ENCODE results near the gene MIB1. TPM values are rescaled to one million over a fixed set of nuclear protein-coding genes. Genes with fewer than 3 reads are reported as not detected.
A peak's percentile ranks its signal among the peaks of the same experiment; 100 is the strongest.

Gene MIB1
- total RNA-seq, 1 experiment from 2014 or later = 70.5 TPM

GRCh38 chr18:21798126-21798525 lies 57.5 kb downstream of the MIB1 start:
- no peaks in the 10 kb centered on the region for H3K4me1 ChIP-seq (ENCODE audit: insufficient read depth, low read length, poor library complexity, severe bottlenecking)
- intact Hi-C loops (cut with micrococcal nuclease; ENCODE audit: unreplicated experiment) = no loop called here
- POLR2A ChIA-PET (ENCODE audit: low non-redundant PET) = no interaction called here
- DNase-seq (ENCODE audit: low spot score) = no peak
- peaks cover 20% of the 10 kb centered on the region for H3K36me3 ChIP-seq (ENCODE audit: insufficient read depth, low read length, poor library complexity, severe bottlenecking)
- no peaks in the 10 kb centered on the region for H3K27me3 ChIP-seq (replicated peaks; ENCODE audit: insufficient read depth, low read depth, low read length, poor library complexity)
- no peak overlapping the region for H3K27ac ChIP-seq (ENCODE audit: low read depth, low read length, poor library complexity, severe bottlenecking)
- H3K9me3 ChIP-seq (ENCODE audit: low read depth, low read length, poor library complexity, severe bottlenecking) = no peaks in the 10 kb centered on the region
- CTCF ChIA-PET = no interaction called here
- H3K4me3 ChIP-seq (ENCODE audit: low read depth, low read length, poor library complexity, severe bottlenecking) = no peak overlapping the region
- no TSS peak for BruUV-seq (replicated peaks)
- TF ChIP-seq, protein P1, sequence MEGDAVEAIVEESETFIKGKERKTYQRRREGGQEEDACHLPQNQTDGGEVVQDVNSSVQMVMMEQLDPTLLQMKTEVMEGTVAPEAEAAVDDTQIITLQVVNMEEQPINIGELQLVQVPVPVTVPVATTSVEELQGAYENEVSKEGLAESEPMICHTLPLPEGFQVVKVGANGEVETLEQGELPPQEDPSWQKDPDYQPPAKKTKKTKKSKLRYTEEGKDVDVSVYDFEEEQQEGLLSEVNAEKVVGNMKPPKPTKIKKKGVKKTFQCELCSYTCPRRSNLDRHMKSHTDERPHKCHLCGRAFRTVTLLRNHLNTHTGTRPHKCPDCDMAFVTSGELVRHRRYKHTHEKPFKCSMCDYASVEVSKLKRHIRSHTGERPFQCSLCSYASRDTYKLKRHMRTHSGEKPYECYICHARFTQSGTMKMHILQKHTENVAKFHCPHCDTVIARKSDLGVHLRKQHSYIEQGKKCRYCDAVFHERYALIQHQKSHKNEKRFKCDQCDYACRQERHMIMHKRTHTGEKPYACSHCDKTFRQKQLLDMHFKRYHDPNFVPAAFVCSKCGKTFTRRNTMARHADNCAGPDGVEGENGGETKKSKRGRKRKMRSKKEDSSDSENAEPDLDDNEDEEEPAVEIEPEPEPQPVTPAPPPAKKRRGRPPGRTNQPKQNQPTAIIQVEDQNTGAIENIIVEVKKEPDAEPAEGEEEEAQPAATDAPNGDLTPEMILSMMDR (conservative IDR thresholded peaks at IDR 0.05; ENCODE audit: low read depth, low read length) = no peak
- no peak for TF ChIP-seq EZH2 (IDR thresholded peaks at IDR 0.05; ENCODE audit: borderline replicate concordance, low read depth, low read length, poor library complexity, severe bottlenecking)

DNA sequence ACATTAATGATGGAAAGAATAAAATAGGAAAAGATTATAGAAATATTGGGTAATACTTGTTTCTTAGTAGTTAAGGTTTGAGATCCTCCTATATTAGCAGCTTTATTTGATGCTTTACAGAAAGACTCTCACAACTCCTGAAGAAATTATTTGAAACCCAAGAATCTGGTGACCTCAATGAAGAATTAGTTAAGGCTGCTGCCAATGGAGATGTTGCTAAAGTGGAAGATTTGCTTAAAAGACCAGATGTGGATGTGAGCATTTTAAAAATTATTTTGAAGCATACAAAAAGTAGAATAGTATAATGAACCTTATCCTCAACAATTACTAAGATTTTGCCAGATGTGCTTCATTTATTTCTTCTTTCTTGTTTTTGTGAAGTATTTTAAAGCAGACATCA lies 59.1 kb downstream of the MIB1 start:
- DNase-seq (ENCODE audit: low spot score) = no peak
- no peaks in the 10 kb centered on the region for H3K27me3 ChIP-seq (replicated peaks; ENCODE audit: insufficient read depth, low read depth, low read length, poor library complexity)
- intact Hi-C loops (cut with micrococcal nuclease; ENCODE audit: unreplicated experiment) = no loop called here

GRCh38 chr18:21803495-21803894 lies 62.9 kb downstream of the MIB1 start:
- H3K4me1 ChIP-seq (ENCODE audit: insufficient read depth, low read length, poor library complexity, severe bottlenecking) = no peaks in the 10 kb centered on the region
- peak; percentile 13 for DNase-seq (ENCODE audit: low spot score)
- TF ChIP-seq, protein P1 (conservative IDR thresholded peaks at IDR 0.05; ENCODE audit: low read depth, low read length) = no peak
- no peak for TF ChIP-seq EZH2 (IDR thresholded peaks at IDR 0.05; ENCODE audit: borderline replicate concordance, low read depth, low read length, poor library complexity, severe bottlenecking)
- POLR2A ChIA-PET (ENCODE audit: low non-redundant PET) = no interaction called here
- H3K27ac ChIP-seq (ENCODE audit: low read depth, low read length, poor library complexity, severe bottlenecking) = no peak overlapping the region
- H3K9me3 ChIP-seq (ENCODE audit: low read depth, low read length, poor library complexity, severe bottlenecking) = no peaks in the 10 kb centered on the region
- BruUV-seq (replicated peaks) = no TSS peak
- H3K27me3 ChIP-seq (replicated peaks; ENCODE audit: insufficient read depth, low read depth, low read length, poor library complexity) = no peaks in the 10 kb centered on the region
- intact Hi-C loops (cut with micrococcal nuclease; ENCODE audit: unreplicated experiment) = no loop called here
- peaks cover 45% of the 10 kb centered on the region for H3K36me3 ChIP-seq (ENCODE audit: insufficient read depth, low read length, poor library complexity, severe bottlenecking)
- no peak overlapping the region for H3K4me3 ChIP-seq (ENCODE audit: low read depth, low read length, poor library complexity, severe bottlenecking)
- CTCF ChIA-PET = no interaction called here

More for the DNA sequence above, 59.1 kb downstream of the MIB1 start:
- Histone ChIP-seq H3K36me3 (ENCODE audit: insufficient read depth, low read length, poor library complexity, severe bottlenecking) (peaks cover 24% of the 10 kb centered on the region), H3K4me1 (ENCODE audit: insufficient read depth, low read length, poor library complexity, severe bottlenecking) (no peaks in the 10 kb centered on the region), H3K27ac (ENCODE audit: low read depth, low read length, poor library complexity, severe bottlenecking) (no peak overlapping the region), H3K9me3 (ENCODE audit: low read depth, low read length, poor library complexity, severe bottlenecking) (no peaks in the 10 kb centered on the region), H3K4me3 (ENCODE audit: low read depth, low read length, poor library complexity, severe bottlenecking) (no peak overlapping the region)
- no TSS peak for BruUV-seq (replicated peaks)
- TF ChIP-seq, protein P1 (conservative IDR thresholded peaks at IDR 0.05; ENCODE audit: low read depth, low read length) = no peak
- TF ChIP-seq EZH2 (IDR thresholded peaks at IDR 0.05; ENCODE audit: borderline replicate concordance, low read depth, low read length, poor library complexity, severe bottlenecking) = no peak
- POLR2A ChIA-PET (ENCODE audit: low non-redundant PET) = no interaction called here
- CTCF ChIA-PET = no interaction called here
